ENCODE results near the gene BNIPL. TPM values are rescaled to one million over a fixed set of nuclear protein-coding genes. Genes with fewer than 3 reads are reported as not detected.

BNIPL gene
- total RNA-seq, 2 donors from 2014 or later = 13.2 to 14.8 TPM

GRCh38 chr1:151085953-151086559, 49.7 kb downstream of the BNIPL start:
- no peaks in the 10 kb centered on the region for H3K27me3 ChIP-seq (replicated peaks; ENCODE audit: insufficient read depth)
- H3K36me3 ChIP-seq = no peaks in the 10 kb centered on the region
- no peak overlapping the region for H3K4me3 ChIP-seq
- no peaks in the 10 kb centered on the region for H3K4me1 ChIP-seq (replicated peaks)
- H3K9me3 ChIP-seq = no peaks in the 10 kb centered on the region
- intact Hi-C loops (cut with DNase I) = no loop called here
- TF ChIP-seq, protein P1, sequence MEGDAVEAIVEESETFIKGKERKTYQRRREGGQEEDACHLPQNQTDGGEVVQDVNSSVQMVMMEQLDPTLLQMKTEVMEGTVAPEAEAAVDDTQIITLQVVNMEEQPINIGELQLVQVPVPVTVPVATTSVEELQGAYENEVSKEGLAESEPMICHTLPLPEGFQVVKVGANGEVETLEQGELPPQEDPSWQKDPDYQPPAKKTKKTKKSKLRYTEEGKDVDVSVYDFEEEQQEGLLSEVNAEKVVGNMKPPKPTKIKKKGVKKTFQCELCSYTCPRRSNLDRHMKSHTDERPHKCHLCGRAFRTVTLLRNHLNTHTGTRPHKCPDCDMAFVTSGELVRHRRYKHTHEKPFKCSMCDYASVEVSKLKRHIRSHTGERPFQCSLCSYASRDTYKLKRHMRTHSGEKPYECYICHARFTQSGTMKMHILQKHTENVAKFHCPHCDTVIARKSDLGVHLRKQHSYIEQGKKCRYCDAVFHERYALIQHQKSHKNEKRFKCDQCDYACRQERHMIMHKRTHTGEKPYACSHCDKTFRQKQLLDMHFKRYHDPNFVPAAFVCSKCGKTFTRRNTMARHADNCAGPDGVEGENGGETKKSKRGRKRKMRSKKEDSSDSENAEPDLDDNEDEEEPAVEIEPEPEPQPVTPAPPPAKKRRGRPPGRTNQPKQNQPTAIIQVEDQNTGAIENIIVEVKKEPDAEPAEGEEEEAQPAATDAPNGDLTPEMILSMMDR (IDR thresholded peaks at IDR 0.05) = no peak
- TF ChIP-seq POLR2A (IDR thresholded peaks at IDR 0.05) (no peak), POLR2AphosphoS5 (IDR thresholded peaks at IDR 0.05) (no peak)
- DNase-seq (ENCODE audit: low spot score) = no peak
- WGBS = 74% methylated on average over 4 of the region's 4 CpGs
- no peak overlapping the region for H3K27ac ChIP-seq

Small RNA genes lying within 50 kb of the gene (small RNA-seq; reads per million reads assigned to genes)
- gene RNU6-884P = 0 reads per million in 2 donors

Other genes with a start within 250 kb of the BNIPL start
- gene CTSK, start 228.3 kb upstream of the BNIPL start, total RNA-seq = 10 to 100 TPM in 1 of 2 donors, 1 to 10 TPM in 1; 6.6 to 30.4 TPM
- 10 to 100 TPM; 31.3 to 54.6 TPM for gene ARNT, start 160.0 kb upstream of the BNIPL start, total RNA-seq
- gene CTXND2, start 149.4 kb upstream of the BNIPL start, total RNA-seq = 1 to 10 TPM in 1 of 2 donors, not detected in 1; 1.4 TPM
- 10 to 100 TPM; 26.3 to 63.8 TPM for gene SETDB1, start 110.2 kb upstream of the BNIPL start, total RNA-seq
- 100 to 1,000 TPM; 117 to 141 TPM for gene CERS2, start 61.8 kb upstream of the BNIPL start, total RNA-seq
- gene ANXA9, start 54.3 kb upstream of the BNIPL start, total RNA-seq = 1 to 10 TPM; 1.1 to 3.4 TPM
- 10 to 100 TPM; 26.8 to 65.4 TPM for gene MINDY1, start 29.7 kb upstream of the BNIPL start, total RNA-seq
- 10 to 100 TPM; 29.2 to 37.5 TPM for gene PRUNE1, start 28.1 kb upstream of the BNIPL start, total RNA-seq
- 10 to 100 TPM; 17.3 to 17.7 TPM for gene C1orf56, start 11.2 kb downstream of the BNIPL start, total RNA-seq
- gene CDC42SE1, start 23.0 kb downstream of the BNIPL start, total RNA-seq = 10 to 100 TPM; 66.6 to 67.4 TPM
- 1 to 10 TPM in 1 of 2 donors, under 1 TPM in 1; 0.64 to 1.9 TPM for gene MLLT11, start 23.8 kb downstream of the BNIPL start, total RNA-seq
- 10 to 100 TPM; 14.7 to 23.5 TPM for gene GABPB2, start 34.2 kb downstream of the BNIPL start, total RNA-seq
- 100 to 1,000 TPM in 1 of 2 donors, 1 to 10 TPM in 1; 4.1 to 173 TPM for gene SEMA6C, start 110.0 kb downstream of the BNIPL start, total RNA-seq
- gene TNFAIP8L2, start 120.1 kb downstream of the BNIPL start, total RNA-seq = 1 to 10 TPM; 1.5 to 2.1 TPM
- gene LYSMD1, start 129.3 kb downstream of the BNIPL start, total RNA-seq = 10 to 100 TPM in 1 of 2 donors, 1 to 10 TPM in 1; 7.3 to 19.3 TPM
- 10 to 100 TPM; 25.1 to 39.5 TPM for gene SCNM1, start 129.6 kb downstream of the BNIPL start, total RNA-seq
- gene TMOD4, start 139.4 kb downstream of the BNIPL start, total RNA-seq = 1 to 10 TPM in 1 of 2 donors, not detected in 1; 1.7 TPM
- 10 to 100 TPM; 49.4 to 52.7 TPM for gene VPS72, start 153.6 kb downstream of the BNIPL start, total RNA-seq
- 10 to 100 TPM; 40.2 to 96.7 TPM for gene PIP5K1A, start 162.0 kb downstream of the BNIPL start, total RNA-seq
- 100 to 1,000 TPM in 1 of 2 donors, 10 to 100 TPM in 1; 96.1 to 116 TPM for gene PSMD4, start 218.1 kb downstream of the BNIPL start, total RNA-seq
- 10 to 100 TPM; 30.1 to 46.4 TPM for gene ZNF687, start 245.7 kb downstream of the BNIPL start, total RNA-seq